ENCODE results near the gene IKZF1. TPM values are rescaled to one million over a fixed set of nuclear protein-coding genes. Genes with fewer than 3 reads are reported as not detected.
A peak's percentile ranks its signal among the peaks of the same experiment; 100 is the strongest.

Gene IKZF1
- total and polyA plus RNA-seq, 9 of the 15 experiments (the other 6 are each of a cell fraction or from before 2014, with no cell fraction given) = 12.6 to 85.3 (median 44.7) TPM

DNA sequence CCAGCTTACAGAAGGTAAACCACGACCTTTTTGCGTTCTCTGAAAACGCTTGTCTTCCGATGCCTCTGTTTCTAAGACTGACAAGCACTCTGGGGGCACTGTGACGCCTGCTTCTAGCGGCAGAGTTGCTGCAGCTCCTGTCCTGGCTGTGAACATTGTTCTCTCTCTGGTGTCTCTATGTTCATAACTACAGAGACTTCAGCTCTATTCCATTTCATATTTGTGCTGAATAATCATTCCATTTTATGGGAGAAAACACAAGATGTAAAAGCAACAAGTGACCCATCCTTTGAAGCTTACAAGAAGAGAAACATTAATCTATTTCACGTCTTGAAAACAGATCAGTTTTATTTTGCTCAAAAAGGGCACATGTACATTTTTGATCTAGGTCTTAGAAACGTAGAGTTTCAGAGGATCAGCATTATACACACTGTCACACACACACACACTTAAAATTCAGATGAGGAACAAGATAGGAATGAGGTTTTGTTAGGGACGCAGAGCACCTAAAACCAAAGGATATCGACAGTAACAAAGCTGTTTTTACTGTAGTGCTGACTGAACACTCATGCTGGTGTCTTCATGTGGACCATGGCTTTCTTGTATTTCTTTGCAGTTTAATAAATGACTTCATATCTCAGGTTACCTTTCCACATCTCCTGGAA, 3.0 kb downstream of the IKZF1 start (continued):
- TF ChIP-seq, protein P1, sequence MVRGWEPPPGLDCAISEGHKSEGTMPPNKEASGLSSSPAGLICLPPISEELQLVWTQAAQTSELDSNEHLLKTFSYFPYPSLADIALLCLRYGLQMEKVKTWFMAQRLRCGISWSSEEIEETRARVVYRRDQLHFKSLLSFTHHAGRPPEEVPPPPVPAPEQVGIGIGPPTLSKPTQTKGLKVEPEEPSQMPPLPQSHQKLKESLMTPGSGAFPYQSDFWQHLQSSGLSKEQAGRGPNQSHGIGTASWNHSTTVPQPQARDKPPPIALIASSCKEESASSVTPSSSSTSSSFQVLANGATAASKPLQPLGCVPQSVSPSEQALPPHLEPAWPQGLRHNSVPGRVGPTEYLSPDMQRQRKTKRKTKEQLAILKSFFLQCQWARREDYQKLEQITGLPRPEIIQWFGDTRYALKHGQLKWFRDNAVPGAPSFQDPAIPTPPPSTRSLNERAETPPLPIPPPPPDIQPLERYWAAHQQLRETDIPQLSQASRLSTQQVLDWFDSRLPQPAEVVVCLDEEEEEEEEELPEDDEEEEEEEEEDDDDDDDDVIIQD (CRISPR knock-in tag; IDR thresholded peaks at IDR 0.05) = no peak
- TF ChIP-seq RNF2 (IDR thresholded peaks at IDR 0.05) = 0 out of 2 replicates have a peak, but pooled peaks have one; percentile 34
- TF ChIP-seq GATA2 (CRISPR knock-in tag; IDR thresholded peaks at IDR 0.05) = peak; percentile 45; the same call in 1 of the 2 replicates
- no peak for TF ChIP-seq IFI16 (CRISPR knock-in tag; IDR thresholded peaks at IDR 0.05)
- TF ChIP-seq SRF (CRISPR knock-in tag; IDR thresholded peaks at IDR 0.05) = no peak
- TF ChIP-seq HNRNPL (IDR thresholded peaks at IDR 0.05; ENCODE audit: low read depth, low read length) = no peak
- TF ChIP-seq HNRNPUL1 (IDR thresholded peaks at IDR 0.05; ENCODE audit: low read length) = no peak
- no peak for TF ChIP-seq EWSR1 (IDR thresholded peaks at IDR 0.05; ENCODE audit: borderline replicate concordance, low read depth, partially characterized antibody)
- peak; percentile 39; the same call in 1 of the 2 replicates for TF ChIP-seq POLR2A (conservative IDR thresholded peaks at IDR 0.05)
- no peak for TF ChIP-seq ZNF165 (CRISPR knock-in tag; IDR thresholded peaks at IDR 0.05; ENCODE audit: borderline replicate concordance)
- TF ChIP-seq, protein P2, sequence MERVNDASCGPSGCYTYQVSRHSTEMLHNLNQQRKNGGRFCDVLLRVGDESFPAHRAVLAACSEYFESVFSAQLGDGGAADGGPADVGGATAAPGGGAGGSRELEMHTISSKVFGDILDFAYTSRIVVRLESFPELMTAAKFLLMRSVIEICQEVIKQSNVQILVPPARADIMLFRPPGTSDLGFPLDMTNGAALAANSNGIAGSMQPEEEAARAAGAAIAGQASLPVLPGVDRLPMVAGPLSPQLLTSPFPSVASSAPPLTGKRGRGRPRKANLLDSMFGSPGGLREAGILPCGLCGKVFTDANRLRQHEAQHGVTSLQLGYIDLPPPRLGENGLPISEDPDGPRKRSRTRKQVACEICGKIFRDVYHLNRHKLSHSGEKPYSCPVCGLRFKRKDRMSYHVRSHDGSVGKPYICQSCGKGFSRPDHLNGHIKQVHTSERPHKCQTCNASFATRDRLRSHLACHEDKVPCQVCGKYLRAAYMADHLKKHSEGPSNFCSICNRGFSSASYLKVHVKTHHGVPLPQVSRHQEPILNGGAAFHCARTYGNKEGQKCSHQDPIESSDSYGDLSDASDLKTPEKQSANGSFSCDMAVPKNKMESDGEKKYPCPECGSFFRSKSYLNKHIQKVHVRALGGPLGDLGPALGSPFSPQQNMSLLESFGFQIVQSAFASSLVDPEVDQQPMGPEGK (CRISPR knock-in tag; IDR thresholded peaks at IDR 0.05; ENCODE audit: borderline replicate concordance) = no peak
- 0 out of 2 replicates have a peak, but pooled peaks have one; percentile 22 for TF ChIP-seq EP300 (IDR thresholded peaks at IDR 0.05; ENCODE audit: low read length)
- TF ChIP-seq, protein P3, sequence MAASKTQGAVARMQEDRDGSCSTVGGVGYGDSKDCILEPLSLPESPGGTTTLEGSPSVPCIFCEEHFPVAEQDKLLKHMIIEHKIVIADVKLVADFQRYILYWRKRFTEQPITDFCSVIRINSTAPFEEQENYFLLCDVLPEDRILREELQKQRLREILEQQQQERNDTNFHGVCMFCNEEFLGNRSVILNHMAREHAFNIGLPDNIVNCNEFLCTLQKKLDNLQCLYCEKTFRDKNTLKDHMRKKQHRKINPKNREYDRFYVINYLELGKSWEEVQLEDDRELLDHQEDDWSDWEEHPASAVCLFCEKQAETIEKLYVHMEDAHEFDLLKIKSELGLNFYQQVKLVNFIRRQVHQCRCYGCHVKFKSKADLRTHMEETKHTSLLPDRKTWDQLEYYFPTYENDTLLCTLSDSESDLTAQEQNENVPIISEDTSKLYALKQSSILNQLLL (CRISPR knock-in tag; IDR thresholded peaks at IDR 0.05; ENCODE audit: borderline replicate concordance) = no peak
- TF ChIP-seq, protein P4, sequence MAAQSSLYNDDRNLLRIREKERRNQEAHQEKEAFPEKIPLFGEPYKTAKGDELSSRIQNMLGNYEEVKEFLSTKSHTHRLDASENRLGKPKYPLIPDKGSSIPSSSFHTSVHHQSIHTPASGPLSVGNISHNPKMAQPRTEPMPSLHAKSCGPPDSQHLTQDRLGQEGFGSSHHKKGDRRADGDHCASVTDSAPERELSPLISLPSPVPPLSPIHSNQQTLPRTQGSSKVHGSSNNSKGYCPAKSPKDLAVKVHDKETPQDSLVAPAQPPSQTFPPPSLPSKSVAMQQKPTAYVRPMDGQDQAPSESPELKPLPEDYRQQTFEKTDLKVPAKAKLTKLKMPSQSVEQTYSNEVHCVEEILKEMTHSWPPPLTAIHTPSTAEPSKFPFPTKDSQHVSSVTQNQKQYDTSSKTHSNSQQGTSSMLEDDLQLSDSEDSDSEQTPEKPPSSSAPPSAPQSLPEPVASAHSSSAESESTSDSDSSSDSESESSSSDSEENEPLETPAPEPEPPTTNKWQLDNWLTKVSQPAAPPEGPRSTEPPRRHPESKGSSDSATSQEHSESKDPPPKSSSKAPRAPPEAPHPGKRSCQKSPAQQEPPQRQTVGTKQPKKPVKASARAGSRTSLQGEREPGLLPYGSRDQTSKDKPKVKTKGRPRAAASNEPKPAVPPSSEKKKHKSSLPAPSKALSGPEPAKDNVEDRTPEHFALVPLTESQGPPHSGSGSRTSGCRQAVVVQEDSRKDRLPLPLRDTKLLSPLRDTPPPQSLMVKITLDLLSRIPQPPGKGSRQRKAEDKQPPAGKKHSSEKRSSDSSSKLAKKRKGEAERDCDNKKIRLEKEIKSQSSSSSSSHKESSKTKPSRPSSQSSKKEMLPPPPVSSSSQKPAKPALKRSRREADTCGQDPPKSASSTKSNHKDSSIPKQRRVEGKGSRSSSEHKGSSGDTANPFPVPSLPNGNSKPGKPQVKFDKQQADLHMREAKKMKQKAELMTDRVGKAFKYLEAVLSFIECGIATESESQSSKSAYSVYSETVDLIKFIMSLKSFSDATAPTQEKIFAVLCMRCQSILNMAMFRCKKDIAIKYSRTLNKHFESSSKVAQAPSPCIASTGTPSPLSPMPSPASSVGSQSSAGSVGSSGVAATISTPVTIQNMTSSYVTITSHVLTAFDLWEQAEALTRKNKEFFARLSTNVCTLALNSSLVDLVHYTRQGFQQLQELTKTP (IDR thresholded peaks at IDR 0.05; ENCODE audit: low read depth in 1 of 2, partially characterized antibody in 2 of 2) = peak in 1 of 2 experiments; percentile 19
- TF ChIP-seq PPARD (CRISPR knock-in tag; IDR thresholded peaks at IDR 0.05) = no peak
- TF ChIP-seq, protein P5, sequence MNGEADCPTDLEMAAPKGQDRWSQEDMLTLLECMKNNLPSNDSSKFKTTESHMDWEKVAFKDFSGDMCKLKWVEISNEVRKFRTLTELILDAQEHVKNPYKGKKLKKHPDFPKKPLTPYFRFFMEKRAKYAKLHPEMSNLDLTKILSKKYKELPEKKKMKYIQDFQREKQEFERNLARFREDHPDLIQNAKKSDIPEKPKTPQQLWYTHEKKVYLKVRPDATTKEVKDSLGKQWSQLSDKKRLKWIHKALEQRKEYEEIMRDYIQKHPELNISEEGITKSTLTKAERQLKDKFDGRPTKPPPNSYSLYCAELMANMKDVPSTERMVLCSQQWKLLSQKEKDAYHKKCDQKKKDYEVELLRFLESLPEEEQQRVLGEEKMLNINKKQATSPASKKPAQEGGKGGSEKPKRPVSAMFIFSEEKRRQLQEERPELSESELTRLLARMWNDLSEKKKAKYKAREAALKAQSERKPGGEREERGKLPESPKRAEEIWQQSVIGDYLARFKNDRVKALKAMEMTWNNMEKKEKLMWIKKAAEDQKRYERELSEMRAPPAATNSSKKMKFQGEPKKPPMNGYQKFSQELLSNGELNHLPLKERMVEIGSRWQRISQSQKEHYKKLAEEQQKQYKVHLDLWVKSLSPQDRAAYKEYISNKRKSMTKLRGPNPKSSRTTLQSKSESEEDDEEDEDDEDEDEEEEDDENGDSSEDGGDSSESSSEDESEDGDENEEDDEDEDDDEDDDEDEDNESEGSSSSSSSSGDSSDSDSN (IDR thresholded peaks at IDR 0.05; ENCODE audit: borderline replicate concordance in 1 of 2, low read depth in 2 of 2, low read length in 2 of 2) = peak; percentile 39 to 84; a peak in 1 of 4 replicates
